ENCODE results near the gene PRR7.

PRR7 gene

GRCh38 chr5:177428574-177429217 is 17.9 kb upstream of the PRR7 start:
- in situ Hi-C loops (cut with MboI; ENCODE audit: low sequenced_read_pairs, unreplicated experiment): no loop called here
- TF ChIP-seq CTCF (IDR thresholded peaks at IDR 0.05; ENCODE audit: borderline replicate concordance, control extremely low read depth, extremely low read depth, insufficient read depth, missing control alignments): no peak
- no peak for DNase-seq (ENCODE audit: low spot score)

- DNase-seq (ENCODE audit: low spot score): peak; percentile 81
- in situ Hi-C loops (cut with MboI; ENCODE audit: low sequenced_read_pairs, unreplicated experiment): no loop called here
- no peak for TF ChIP-seq CTCF (IDR thresholded peaks at IDR 0.05; ENCODE audit: borderline replicate concordance, control extremely low read depth, extremely low read depth, insufficient read depth, missing control alignments)
These were observed 17.2 kb upstream of the PRR7 start for GRCh38 chr5:177429248-177430040.

- no peak for TF ChIP-seq CTCF (IDR thresholded peaks at IDR 0.05; ENCODE audit: borderline replicate concordance, control extremely low read depth, extremely low read depth, insufficient read depth, missing control alignments)
- DNase-seq (ENCODE audit: low spot score): peak; percentile 59
- in situ Hi-C loops (cut with MboI; ENCODE audit: low sequenced_read_pairs, unreplicated experiment): no loop called here
These were observed 16.3 kb upstream of the PRR7 start for GRCh38 chr5:177430140-177430951.

GRCh38 chr5:177430972-177431316 is 15.7 kb upstream of the PRR7 start:
- in situ Hi-C loops (cut with MboI; ENCODE audit: low sequenced_read_pairs, unreplicated experiment): no loop called here
- TF ChIP-seq CTCF (IDR thresholded peaks at IDR 0.05; ENCODE audit: borderline replicate concordance, control extremely low read depth, extremely low read depth, insufficient read depth, missing control alignments): no peak
- no peak for DNase-seq (ENCODE audit: low spot score)

GRCh38 chr5:177431317-177432142 is 15.1 kb upstream of the PRR7 start:
- no peak for TF ChIP-seq CTCF (IDR thresholded peaks at IDR 0.05; ENCODE audit: borderline replicate concordance, control extremely low read depth, extremely low read depth, insufficient read depth, missing control alignments)
- in situ Hi-C loops (cut with MboI; ENCODE audit: low sequenced_read_pairs, unreplicated experiment): no loop called here
- peak; percentile 75 for DNase-seq (ENCODE audit: low spot score)
